Measurements from ENCODE around the gene TUBA1A. TPM values are rescaled to one million over a fixed set of nuclear protein-coding genes. Genes with fewer than 3 reads are reported as not detected.
"Not testable (repeated sequence)": the region's sequence is repeated elsewhere in the genome, so short reads cannot be mapped to it uniquely, and the experiment has no call there.

Gene TUBA1A
- total RNA-seq, 1 donor from 2014 or later = 8.2 TPM

DNA sequence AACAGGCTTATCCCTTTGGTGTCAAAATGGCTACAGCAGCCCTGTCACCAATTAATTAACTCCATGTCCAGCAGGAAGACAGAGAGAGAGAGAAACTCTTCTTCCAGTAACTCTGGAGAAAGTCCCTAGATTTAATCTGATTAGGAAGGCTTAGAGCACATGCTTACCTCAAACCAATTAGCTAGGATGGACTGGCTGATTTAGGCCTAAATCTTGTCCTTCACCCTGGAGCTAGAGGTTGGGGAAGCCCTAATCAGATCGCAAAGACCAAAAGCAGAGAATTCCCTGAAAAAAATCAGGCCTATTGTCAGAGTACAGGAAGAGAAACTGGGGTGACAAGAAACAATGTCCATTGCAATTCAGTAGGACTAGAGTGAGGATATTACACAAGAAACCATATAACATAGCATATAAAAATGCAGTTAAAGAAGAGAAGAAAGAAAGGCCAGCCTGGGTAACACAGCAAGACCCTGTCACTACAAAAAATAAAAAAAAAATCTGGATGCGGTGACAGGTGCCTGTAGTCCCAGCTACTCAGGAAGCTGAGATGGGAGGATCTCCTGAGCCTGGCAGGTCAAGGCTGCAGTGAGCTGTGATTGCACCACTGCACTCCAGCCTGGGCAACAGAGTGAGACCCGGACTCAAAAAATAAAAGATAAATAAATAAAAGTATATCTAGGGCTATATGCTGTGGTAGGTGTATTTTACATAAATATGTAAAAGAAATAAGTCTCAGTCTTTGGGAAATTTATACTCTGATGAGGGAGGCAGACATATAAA lies 34.9 kb upstream of the TUBA1A start:
- DNase-seq (ENCODE audit: low read depth) = no peak
- TF ChIP-seq, protein P1, sequence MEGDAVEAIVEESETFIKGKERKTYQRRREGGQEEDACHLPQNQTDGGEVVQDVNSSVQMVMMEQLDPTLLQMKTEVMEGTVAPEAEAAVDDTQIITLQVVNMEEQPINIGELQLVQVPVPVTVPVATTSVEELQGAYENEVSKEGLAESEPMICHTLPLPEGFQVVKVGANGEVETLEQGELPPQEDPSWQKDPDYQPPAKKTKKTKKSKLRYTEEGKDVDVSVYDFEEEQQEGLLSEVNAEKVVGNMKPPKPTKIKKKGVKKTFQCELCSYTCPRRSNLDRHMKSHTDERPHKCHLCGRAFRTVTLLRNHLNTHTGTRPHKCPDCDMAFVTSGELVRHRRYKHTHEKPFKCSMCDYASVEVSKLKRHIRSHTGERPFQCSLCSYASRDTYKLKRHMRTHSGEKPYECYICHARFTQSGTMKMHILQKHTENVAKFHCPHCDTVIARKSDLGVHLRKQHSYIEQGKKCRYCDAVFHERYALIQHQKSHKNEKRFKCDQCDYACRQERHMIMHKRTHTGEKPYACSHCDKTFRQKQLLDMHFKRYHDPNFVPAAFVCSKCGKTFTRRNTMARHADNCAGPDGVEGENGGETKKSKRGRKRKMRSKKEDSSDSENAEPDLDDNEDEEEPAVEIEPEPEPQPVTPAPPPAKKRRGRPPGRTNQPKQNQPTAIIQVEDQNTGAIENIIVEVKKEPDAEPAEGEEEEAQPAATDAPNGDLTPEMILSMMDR (IDR thresholded peaks at IDR 0.05; ENCODE audit: insufficient read depth, low read length, severe bottlenecking) = no peak
- Histone ChIP-seq H3K27me3 (ENCODE audit: control insufficient read depth, insufficient read depth, low read length) (no peaks in the 10 kb centered on the region), H3K4me3 (ENCODE audit: low read depth, low read length) (no peak overlapping the region), H3K36me3 (ENCODE audit: control insufficient read depth, insufficient read depth, low read length) (no peaks in the 10 kb centered on the region)
- no peak for FAIRE-seq

DNA sequence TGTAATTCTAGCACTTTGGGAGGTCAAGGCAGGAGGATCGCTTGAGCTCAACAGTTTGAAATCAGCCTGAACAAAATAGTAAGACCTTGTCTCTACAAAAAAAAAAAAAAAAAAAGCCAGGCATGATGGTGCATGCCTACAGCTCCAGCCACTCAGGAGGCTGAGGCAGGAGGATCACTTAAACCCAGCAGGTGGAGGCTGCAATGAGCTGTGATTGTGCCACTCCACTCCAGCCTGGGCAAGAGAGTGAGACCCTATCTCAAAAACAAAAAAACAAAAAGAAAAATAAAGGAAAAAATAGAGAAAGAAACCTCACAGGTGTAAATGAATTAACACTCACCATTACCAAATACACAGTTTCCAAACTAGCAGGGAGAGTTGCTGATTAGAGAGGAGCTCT lies 34.2 kb upstream of the TUBA1A start:
- TF ChIP-seq, protein P1 (IDR thresholded peaks at IDR 0.05; ENCODE audit: insufficient read depth, low read length, severe bottlenecking) = no peak
- no peak for DNase-seq (ENCODE audit: low read depth)

DNA sequence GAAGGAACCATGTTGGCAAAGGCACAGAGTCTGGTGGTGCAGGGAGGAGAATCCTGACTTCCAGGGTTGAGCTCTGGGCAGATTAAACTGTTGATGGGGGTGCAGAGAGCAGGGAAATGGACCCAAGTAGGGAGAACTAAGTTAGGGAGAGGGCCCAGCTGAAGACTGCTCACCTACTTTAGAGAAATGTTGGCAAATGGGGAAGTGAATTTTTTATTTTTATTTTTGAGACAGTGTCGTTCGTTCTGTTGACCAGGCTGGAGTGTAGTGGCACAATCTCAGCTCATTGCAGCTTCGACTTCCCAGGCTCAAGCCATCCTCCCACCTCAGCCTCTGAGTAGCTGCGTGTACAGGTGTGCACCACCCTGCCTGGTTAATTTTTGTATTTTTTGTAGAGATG lies 32.1 kb upstream of the TUBA1A start:
- H3K27me3 ChIP-seq (ENCODE audit: control insufficient read depth, insufficient read depth, low read length) = no peaks in the 10 kb centered on the region
- TF ChIP-seq, protein P1 (IDR thresholded peaks at IDR 0.05; ENCODE audit: insufficient read depth, low read length, severe bottlenecking) = no peak
- H3K4me3 ChIP-seq (ENCODE audit: low read depth, low read length) = no peak overlapping the region
- H3K36me3 ChIP-seq (ENCODE audit: control insufficient read depth, insufficient read depth, low read length) = no peaks in the 10 kb centered on the region
- FAIRE-seq (no peak), DNase-seq (ENCODE audit: low read depth) (no peak)

More for the DNA sequence above, 34.2 kb upstream of the TUBA1A start:
- no peak for FAIRE-seq
- Histone ChIP-seq H3K4me3 (ENCODE audit: low read depth, low read length) (no peak overlapping the region), H3K27me3 (ENCODE audit: control insufficient read depth, insufficient read depth, low read length) (no peaks in the 10 kb centered on the region), H3K36me3 (ENCODE audit: control insufficient read depth, insufficient read depth, low read length) (no peaks in the 10 kb centered on the region)

DNA sequence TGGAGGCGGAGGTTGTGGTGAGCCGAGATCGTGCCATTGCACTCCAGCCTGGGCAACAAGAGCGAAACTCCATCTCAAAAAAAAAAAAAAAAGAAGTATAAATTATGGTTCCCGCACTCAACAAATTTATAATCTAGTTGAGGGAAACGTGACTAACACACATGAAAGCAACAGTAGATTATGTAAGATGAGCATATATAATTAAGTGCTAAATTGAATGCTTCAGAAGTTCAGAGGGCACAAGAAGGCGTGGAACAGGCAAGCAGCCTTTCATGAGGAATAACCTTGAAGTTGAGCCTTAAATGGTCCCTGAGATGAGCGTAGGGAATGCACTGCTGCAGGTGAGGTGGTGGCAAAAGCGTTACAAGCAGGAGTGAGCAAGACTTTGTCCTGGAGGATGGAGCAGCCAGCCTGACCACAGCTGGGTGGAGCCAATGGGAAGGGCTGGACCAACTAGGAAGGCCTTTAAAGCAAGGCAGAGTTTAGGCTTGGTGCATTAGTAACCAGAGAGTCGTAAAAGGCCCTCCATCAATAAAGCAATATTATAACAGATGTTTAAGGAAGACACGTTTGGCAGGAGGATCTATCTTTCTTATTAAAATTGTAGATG lies 30.6 kb upstream of the TUBA1A start:
- TF ChIP-seq, protein P1 (IDR thresholded peaks at IDR 0.05; ENCODE audit: insufficient read depth, low read length, severe bottlenecking) = no peak
- Histone ChIP-seq H3K4me3 (ENCODE audit: low read depth, low read length) (no peak overlapping the region), H3K27me3 (ENCODE audit: control insufficient read depth, insufficient read depth, low read length) (no peaks in the 10 kb centered on the region), H3K36me3 (ENCODE audit: control insufficient read depth, insufficient read depth, low read length) (no peaks in the 10 kb centered on the region)
- no peak for DNase-seq (ENCODE audit: low read depth)
- FAIRE-seq = no peak

DNA sequence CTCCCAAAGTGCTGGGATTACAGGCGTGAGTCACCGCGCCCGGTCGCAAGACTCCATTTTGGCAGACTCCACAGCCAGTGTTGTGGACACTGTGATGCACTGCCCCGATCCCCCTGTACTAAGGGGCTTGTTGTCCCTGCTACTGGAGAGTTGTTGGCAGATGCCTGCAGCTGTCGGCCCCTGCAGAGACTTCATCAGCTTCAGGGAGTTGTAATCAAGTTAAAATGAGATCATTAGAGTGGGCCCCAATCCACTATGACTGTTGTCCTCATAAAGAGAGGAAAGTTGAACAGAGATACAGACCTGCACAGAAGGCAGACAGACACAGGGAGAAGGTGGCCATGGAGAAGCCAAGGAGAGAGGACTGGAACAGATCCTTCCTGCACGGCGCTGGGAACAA lies 23.7 kb upstream of the TUBA1A start:
- DNase-seq (ENCODE audit: low read depth) = no peak

DNA sequence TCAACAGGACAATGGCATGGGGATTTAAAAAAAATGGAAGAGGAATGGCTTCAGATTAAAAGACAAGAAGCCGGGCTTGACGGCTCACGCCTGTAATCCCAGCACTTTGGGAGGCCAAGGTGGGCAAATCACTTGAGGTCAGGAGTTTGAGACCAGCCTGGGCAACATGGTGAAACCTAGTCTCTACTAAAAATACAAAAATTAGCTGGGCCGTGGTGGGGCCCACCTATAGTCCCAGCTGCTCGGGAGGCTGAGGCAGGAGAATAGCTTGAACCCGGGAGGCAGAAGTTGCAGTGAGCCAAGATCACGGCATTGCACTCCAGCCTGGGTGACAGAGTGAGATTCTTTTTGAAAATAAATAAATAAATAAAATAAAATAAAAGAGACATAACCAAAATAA lies 21.8 kb upstream of the TUBA1A start:
- not testable (repeated sequence) for FAIRE-seq; H3K36me3 ChIP-seq (ENCODE audit: control insufficient read depth, insufficient read depth, low read length); H3K4me3 ChIP-seq (ENCODE audit: low read depth, low read length); DNase-seq (ENCODE audit: low read depth); H3K27me3 ChIP-seq (ENCODE audit: control insufficient read depth, insufficient read depth, low read length)

More for the DNA sequence above, 23.7 kb upstream of the TUBA1A start:
- FAIRE-seq = no peak
- Histone ChIP-seq H3K36me3 (ENCODE audit: control insufficient read depth, insufficient read depth, low read length) (no peaks in the 10 kb centered on the region), H3K4me3 (ENCODE audit: low read depth, low read length) (no peak overlapping the region), H3K27me3 (ENCODE audit: control insufficient read depth, insufficient read depth, low read length) (no peaks in the 10 kb centered on the region)
- TF ChIP-seq, protein P1 (IDR thresholded peaks at IDR 0.05; ENCODE audit: insufficient read depth, low read length, severe bottlenecking) = no peak

All from bronchial epithelial cell (primary cell).